ENCODE results near the gene NDUFS7. TPM values are rescaled to one million over a fixed set of nuclear protein-coding genes. Genes with fewer than 3 reads are reported as not detected.

Gene NDUFS7
- total and polyA plus RNA-seq, 12 donors = 248 to 498 (median 377) TPM

- 96 to 97% methylated on average over 9 of the region's 9 CpGs for WGBS, 2 donors
- intact Hi-C loops (cut with DNase I) = loop anchor here in 1 of 10 donors (10.0 kb wide), 1 partner anchor 68 kb away; the partner anchor contains the start of gene EFNA2
These were observed 30.6 kb upstream of the NDUFS7 start for GRCh38 chr19:1353144-1353543.

GRCh38 chr19:1354970-1355567 lies 28.6 kb upstream of the NDUFS7 start:
- Histone ChIP-seq H3K4me3 (peak overlapping the region; percentile 63 to 93 (median 87)), H3K4me1 (peaks cover 0 to 25% (median 15%) of the 10 kb centered on the region in 9 donors), H3K27me3 (no peaks in the 10 kb centered on the region), H3K36me3 (peaks cover 0 to 36% (median 11%) of the 10 kb centered on the region in 9 donors), H3K27ac (peak overlapping the region; percentile 75 to 99 (median 94)), H3K9me3 (no peaks in the 10 kb centered on the region)
- TF ChIP-seq CTCF (IDR thresholded peaks at IDR 0.05) = no peak
- DNase-seq = no peak
- intact Hi-C loops (cut with DNase I) = loop anchor here in 3 of 10 donors (1.0 to 10.0 kb wide), 3 partner anchors 28 to 73 kb away; partner anchors contain the start of genes EFNA2 (in 1 of the 3) and NDUFS7 (in 1 of the 3)
- 2% methylated on average over 30 to 61 of the region's 61 CpGs for WGBS, 2 donors
- ATAC-seq = peak in 7 of 8 donors; percentile 7 to 30 (median 16)

More at GRCh38 chr19:1353144-1353543, 30.6 kb upstream of the NDUFS7 start:
- TF ChIP-seq CTCF (IDR thresholded peaks at IDR 0.05) = no peak
- DNase-seq = no peak
- Histone ChIP-seq H3K9me3 (no peaks in the 10 kb centered on the region), H3K27me3 (no peaks in the 10 kb centered on the region), H3K4me1 (peaks cover 0 to 25% (median 15%) of the 10 kb centered on the region in 9 donors), H3K4me3 (no peak overlapping the region), H3K36me3 (peaks cover 0 to 16% (median 8%) of the 10 kb centered on the region in 9 donors), H3K27ac (no peak overlapping the region)
- no peak for ATAC-seq

GRCh38 chr19:1355568-1356507 lies 27.9 kb upstream of the NDUFS7 start:
- peaks cover 4 to 30% (median 21%) of the 10 kb centered on the region in 9 donors for H3K4me1 ChIP-seq
- ATAC-seq (peak in 2 of 8 donors; percentile 3 to 8), DNase-seq (no peak)
- H3K27me3 ChIP-seq = no peaks in the 10 kb centered on the region
- H3K4me3 ChIP-seq = peak overlapping the region in 9 of 10 donors; percentile 69 to 93 (median 88)
- H3K27ac ChIP-seq = peak overlapping the region in 8 of 10 donors; percentile 32 to 99 (median 77)
- H3K9me3 ChIP-seq = no peaks in the 10 kb centered on the region
- TF ChIP-seq CTCF (IDR thresholded peaks at IDR 0.05) = no peak
- H3K36me3 ChIP-seq = peaks cover 0 to 43% (median 11%) of the 10 kb centered on the region in 9 donors
- 21 to 22% methylated on average over 32 of the region's 32 CpGs for WGBS, 2 donors
- intact Hi-C loops (cut with DNase I) = loop anchor here in 3 of 10 donors (1.0 to 10.0 kb wide), 3 partner anchors 27 to 74 kb away; partner anchors contain the start of genes EFNA2 (in 1 of the 3) and NDUFS7 (in 1 of the 3)

GRCh38 chr19:1356508-1356865 lies 27.2 kb upstream of the NDUFS7 start:
- intact Hi-C loops (cut with DNase I) = loop anchor here in 2 of 10 donors (5.0 to 10.0 kb wide), 2 partner anchors 72 to 74 kb away; partner anchors contain the start of gene EFNA2 (in 1 of the 2)
- peak overlapping the region in 3 of 10 donors; percentile 69 to 91 (median 75) for H3K4me3 ChIP-seq
- TF ChIP-seq CTCF (IDR thresholded peaks at IDR 0.05) = no peak
- H3K9me3 ChIP-seq = no peaks in the 10 kb centered on the region
- WGBS, 2 donors = 53 to 59% methylated on average over 3 of the region's 3 CpGs
- H3K27ac ChIP-seq = peak overlapping the region in 3 of 10 donors; percentile 55 to 99 (median 68)
- no peaks in the 10 kb centered on the region for H3K27me3 ChIP-seq
- no peak for DNase-seq
- no peak for ATAC-seq
- peaks cover 6 to 36% (median 28%) of the 10 kb centered on the region in 9 donors for H3K4me1 ChIP-seq
- H3K36me3 ChIP-seq = peaks cover 0 to 49% (median 11%) of the 10 kb centered on the region in 9 donors

All from heart right ventricle (tissue), 16 donors.